Measurements from ENCODE around the gene ATP5MC3. TPM values are rescaled to one million over a fixed set of nuclear protein-coding genes. Genes with fewer than 3 reads are reported as not detected.

The ATP5MC3 gene
- total RNA-seq, 1 donor from 2014 or later: 76.1 TPM

DNA sequence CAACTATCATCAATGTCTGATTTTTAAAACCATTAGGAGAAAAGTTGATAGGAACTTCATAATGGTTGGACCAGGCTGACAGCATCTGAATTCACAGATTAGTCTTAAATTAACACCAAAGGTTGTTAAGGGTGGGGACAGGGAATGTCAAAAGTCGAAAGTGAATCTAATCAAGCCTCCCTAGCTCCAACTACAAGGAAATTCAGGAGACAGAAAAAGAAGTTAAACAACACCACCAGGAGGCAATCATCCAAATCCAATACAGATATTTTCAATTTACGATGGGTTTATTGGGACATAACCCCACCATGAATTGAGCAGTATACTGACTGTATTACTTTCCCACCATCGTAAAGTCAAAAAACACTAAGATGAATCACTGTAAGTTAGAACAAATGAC, 46.3 kb downstream of the ATP5MC3 start:
- no peak for DNase-seq (ENCODE audit: low read depth)
- Histone ChIP-seq H3K27me3 (ENCODE audit: control insufficient read depth, insufficient read depth, low read length) (no peaks in the 10 kb centered on the region), H3K36me3 (ENCODE audit: control insufficient read depth, insufficient read depth, low read length) (no peaks in the 10 kb centered on the region), H3K4me3 (ENCODE audit: low read depth, low read length) (no peak overlapping the region)
- TF ChIP-seq, protein P1, sequence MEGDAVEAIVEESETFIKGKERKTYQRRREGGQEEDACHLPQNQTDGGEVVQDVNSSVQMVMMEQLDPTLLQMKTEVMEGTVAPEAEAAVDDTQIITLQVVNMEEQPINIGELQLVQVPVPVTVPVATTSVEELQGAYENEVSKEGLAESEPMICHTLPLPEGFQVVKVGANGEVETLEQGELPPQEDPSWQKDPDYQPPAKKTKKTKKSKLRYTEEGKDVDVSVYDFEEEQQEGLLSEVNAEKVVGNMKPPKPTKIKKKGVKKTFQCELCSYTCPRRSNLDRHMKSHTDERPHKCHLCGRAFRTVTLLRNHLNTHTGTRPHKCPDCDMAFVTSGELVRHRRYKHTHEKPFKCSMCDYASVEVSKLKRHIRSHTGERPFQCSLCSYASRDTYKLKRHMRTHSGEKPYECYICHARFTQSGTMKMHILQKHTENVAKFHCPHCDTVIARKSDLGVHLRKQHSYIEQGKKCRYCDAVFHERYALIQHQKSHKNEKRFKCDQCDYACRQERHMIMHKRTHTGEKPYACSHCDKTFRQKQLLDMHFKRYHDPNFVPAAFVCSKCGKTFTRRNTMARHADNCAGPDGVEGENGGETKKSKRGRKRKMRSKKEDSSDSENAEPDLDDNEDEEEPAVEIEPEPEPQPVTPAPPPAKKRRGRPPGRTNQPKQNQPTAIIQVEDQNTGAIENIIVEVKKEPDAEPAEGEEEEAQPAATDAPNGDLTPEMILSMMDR (IDR thresholded peaks at IDR 0.05; ENCODE audit: insufficient read depth, low read length, severe bottlenecking): no peak
- FAIRE-seq: no peak

DNA sequence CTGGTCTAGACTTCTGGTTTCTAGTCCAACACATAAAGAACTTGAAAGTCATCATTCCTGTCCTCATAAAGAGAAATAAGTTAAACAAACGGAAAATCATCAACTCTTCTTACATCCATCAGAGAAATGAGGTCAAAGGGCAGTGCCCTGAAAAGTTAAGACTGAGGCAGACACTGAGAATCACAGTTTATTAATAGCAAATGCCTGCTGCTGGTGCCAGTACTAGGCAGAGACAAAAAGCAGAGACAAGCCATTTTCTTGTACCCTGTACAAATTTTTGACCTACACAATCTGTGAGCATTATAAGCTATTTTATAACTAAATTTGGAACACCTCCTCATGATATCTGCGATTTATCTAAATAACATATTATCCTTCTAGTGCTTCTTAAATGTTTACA, 50.3 kb downstream of the ATP5MC3 start:
- H3K27me3 ChIP-seq (ENCODE audit: control insufficient read depth, insufficient read depth, low read length): no peaks in the 10 kb centered on the region
- FAIRE-seq: no peak
- TF ChIP-seq, protein P1 (IDR thresholded peaks at IDR 0.05; ENCODE audit: insufficient read depth, low read length, severe bottlenecking): no peak
- no peaks in the 10 kb centered on the region for H3K36me3 ChIP-seq (ENCODE audit: control insufficient read depth, insufficient read depth, low read length)
- no peak overlapping the region for H3K4me3 ChIP-seq (ENCODE audit: low read depth, low read length)
- DNase-seq (ENCODE audit: low read depth): no peak

DNA sequence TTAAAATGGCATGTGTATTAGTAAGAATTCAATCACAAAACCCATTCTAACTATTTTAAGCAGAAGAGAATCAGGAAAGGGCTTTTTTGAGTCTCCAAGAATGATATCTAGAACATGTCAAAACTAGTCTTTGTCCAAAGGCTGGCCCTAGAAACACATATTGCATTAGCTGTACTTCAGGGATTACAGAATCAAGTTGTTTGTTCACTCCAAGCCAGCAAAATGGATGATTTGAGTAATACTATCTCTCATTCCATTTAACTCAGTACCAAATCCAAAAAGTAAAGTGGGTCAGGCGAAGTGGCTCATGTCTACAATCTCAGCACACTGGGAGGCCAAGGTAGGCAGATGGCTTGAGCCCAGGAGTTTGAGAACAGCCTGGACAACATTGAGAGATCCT, 54.8 kb downstream of the ATP5MC3 start:
- Histone ChIP-seq H3K36me3 (ENCODE audit: control insufficient read depth, insufficient read depth, low read length) (no peaks in the 10 kb centered on the region), H3K27me3 (ENCODE audit: control insufficient read depth, insufficient read depth, low read length) (no peaks in the 10 kb centered on the region), H3K4me3 (ENCODE audit: low read depth, low read length) (no peak overlapping the region)
- TF ChIP-seq, protein P1 (IDR thresholded peaks at IDR 0.05; ENCODE audit: insufficient read depth, low read length, severe bottlenecking): no peak
- peak; percentile 85 for DNase-seq (ENCODE audit: low read depth)
- no peak for FAIRE-seq

Other genes starting within 250 kb of the ATP5MC3 start
- gene CHN1, start 176.3 kb downstream of the ATP5MC3 start, total RNA-seq: 0.64 and 2.6 TPM in 2 replicates
- gene ATF2, start 13.5 kb downstream of the ATP5MC3 start, total RNA-seq: 26.1 and 32.1 TPM in 2 replicates

Measured in bronchial epithelial cell (primary cell).